Stimulated activated CD4-positive, alpha-beta T cell treated with anti-CD3 and anti-CD28 coated beads, Interleukin-12 subunit alpha, Interleukin-12 subunit beta, amount 100 ng/mL, for 4 hours (primary cell): ENCODE measurements around the gene FAM227A.
"Not testable (repeated sequence)": the region's sequence is repeated elsewhere in the genome, so short reads cannot be mapped to it uniquely, and the experiment has no call there.

ENCODE experiments used
- DNase-seq: peaks from one replicate; pipeline ENCODE4 v3.0.0-alpha.2; 2020

FAM227A gene

DNA sequence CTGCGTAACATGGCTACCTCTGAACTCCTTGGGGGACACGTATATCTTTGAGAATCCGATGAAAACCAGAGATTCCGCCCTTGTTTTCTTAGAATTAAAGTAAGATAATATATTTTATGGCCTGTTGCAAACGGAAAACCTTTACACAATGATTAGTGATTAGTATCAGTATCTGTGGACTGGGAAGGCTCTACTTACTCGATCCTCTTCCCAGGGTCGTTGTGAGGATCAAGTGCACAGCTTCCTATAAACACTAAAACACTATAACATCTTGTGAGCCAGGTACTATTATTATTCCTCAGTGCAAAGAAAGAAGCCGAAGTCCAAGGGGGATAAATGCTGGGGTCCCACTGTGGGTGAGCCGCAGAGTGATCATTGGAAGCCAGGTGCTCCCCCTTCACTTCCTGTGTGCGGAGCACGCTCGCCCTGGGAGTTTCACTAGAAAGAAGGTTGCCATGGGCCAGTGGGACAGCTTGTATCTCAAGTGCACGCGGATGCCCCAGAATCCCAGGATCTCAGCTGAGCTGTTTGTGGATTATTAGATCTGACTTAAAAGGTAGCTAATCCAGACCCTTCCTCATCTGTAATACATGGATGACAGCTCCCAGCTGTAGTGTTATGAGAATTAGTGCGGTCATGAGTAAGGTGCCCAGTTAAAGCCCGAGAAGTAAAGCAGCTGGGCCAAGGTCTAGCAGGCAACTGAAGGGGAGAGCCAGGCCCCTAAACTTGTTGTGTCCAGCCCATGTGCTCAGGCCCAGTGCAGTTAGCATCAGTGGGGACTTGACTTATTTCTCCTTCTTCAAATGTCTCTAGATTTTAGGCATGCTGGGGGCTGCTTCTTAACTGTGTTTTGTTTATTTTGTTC lies 1.1 kb upstream of the FAM227A start:
- peak; percentile 27 for DNase-seq

DNA sequence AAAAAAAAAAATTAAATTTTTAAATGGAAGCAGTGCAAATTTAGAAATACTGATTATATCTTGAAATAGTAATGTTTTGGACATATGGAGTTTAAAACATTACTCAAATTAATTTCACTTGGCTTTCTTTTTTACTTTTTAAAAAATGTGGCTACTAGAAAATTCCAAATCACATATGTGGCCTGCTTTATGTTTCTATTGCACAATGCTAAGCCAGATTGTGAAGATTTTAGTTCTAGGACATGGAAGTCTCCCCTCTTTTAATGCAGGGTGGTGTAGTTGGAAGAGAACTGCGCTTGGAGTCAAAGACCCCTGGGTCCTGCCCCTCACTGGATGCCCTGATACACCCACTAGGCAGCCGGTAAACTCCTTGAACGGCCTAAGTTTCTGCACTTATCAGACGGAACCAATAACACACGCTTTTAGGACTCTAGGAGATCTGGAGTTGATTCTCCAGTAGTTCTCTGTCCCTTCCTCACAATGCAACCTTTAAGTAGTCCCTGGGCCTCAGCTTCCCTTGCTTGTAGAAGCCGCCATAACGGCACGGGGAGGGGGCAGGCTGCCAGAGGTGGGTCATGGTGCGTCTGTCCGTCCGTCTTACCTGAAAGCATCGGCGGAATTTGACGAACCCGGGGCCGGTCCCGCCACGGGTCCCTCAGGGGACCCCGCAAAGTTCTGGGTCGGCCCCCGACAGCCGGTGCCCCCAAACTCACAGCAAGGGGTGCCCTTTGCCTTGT lies 505 bp downstream of the FAM227A start:
- no peak for DNase-seq

DNA sequence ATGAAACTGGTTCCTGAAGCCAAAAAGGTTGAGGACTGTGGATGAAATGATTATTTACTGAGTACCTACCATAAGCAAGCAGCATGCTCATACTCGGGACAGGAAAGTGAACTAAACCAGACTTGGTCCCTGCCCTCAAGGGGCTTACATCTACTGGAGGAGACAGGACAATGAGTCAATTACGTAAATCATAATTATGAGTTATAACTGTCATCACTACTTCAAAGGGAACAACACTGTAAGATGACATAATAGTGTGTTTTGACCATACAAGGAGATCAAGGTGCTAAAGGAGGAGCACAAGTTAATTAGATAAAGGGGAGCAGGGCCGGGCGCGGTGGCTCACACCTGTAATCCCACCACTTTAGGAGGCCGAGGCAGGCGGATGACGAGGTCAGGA lies 2.5 kb downstream of the FAM227A start:
- DNase-seq = no peak

DNA sequence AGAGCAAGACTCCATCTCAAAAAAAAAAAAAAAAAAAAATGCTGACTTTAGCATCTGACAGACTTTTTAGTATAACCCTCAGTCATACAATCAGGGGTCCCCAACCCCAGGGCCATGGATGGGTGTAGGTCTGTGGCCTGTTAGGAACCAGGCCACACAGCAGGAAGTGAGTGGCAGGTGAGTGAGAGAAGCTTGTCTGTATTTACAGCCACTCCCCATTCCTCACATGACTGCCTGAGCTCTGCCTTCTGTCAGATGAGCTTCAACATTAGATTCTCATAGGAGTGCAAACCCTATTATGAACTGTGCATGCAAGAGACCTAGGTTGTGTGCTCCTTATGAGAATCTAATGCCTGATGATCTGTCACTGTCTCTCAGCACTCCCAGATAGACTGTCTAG lies 3.3 kb downstream of the FAM227A start:
- no peak for DNase-seq

DNA sequence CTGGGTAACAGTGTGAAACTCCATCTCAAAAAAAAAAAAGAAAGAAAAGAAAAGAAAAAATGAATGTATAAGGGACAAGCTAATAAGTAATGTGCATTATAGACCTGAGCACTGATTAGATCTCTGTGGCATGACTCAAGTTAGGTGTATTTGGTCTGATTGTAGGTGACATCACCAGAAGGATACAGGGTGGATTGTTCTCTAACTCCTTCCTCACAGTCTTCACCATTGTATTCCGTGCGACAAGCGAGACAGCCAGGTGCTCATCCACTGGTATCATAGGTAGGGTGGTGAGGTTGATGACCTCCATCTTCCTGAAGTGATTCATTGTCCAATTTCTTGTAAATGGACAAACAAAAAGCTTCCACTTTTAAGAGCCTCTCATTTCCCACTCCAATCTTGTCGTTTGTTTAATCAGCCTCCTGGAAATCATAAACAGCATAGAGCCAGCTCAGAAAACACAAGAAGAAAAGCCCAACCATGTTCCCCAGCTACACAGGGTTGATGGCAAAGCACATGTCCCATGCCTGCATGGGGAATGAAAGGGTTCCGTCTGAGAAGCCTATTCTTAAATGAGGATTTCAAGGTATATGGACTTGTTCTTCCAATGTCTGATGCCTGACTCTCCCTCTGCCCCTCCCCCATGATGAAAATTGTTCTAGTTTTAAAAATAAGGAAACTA lies 6.2 kb downstream of the FAM227A start:
- DNase-seq = no peak

DNA sequence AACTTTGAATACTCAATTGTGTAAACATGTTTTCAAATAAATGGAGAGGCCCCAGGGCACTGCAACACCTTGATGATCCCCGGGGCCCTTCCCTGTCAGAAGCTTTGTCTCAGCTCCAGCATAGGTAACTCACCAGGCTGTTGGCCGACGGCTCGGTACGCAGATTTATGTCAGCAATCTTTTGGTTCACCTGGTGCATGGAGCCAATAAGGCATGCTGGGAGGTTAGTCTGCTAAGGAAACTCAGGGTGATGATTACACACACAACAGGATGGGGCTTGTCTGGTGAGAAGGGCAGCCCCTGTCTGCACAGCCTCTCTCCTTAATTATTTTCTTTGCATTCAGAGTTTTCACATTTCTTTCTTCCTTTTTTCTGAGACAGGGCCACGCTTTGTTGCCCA lies 10.8 kb downstream of the FAM227A start:
- DNase-seq = no peak

DNA sequence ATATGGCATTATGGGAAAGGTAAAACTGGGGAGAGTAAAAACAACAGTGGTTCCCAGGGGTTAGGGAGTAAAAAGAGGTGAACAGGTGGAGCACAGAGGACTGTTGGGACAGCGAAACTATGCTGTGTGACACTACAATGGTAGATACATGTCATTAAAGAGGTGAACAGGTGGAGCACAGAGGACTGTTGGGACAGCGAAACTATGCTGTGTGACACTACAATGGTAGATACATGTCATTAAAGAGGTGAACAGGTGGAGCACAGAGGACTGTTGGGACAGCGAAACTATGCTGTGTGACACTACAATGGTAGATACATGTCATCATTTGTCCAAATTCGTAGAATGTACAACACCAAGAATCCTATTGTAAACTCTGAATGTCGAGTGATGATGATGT lies 11.9 kb downstream of the FAM227A start:
- not testable (repeated sequence) for DNase-seq

DNA sequence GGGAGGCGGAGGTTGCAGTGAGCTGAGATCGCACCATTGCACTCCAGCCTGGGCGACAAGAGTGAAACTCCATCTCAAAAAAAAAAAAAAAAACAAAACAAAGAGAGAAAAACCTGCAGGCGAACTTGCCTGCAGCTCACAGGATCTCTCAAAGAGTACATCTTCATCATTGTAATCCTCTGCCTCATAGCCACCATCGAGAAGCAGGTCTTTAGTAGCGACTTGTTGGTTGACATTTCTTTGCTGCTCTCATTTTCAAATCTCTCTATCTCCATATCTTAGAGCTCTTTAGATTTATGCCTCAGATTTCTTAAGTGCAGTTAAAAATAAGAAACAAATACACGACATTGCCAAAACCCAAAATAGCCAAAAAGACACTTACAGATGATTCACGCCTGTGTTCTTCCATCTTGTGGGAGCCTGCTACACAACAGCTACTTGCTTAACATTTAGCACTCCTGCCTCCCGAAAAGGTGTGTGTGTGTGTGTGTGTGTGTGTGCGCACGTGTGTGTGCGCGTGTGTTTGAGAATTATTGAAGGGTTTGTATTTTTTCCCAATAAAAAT lies 14.6 kb downstream of the FAM227A start:
- DNase-seq = no peak

DNA sequence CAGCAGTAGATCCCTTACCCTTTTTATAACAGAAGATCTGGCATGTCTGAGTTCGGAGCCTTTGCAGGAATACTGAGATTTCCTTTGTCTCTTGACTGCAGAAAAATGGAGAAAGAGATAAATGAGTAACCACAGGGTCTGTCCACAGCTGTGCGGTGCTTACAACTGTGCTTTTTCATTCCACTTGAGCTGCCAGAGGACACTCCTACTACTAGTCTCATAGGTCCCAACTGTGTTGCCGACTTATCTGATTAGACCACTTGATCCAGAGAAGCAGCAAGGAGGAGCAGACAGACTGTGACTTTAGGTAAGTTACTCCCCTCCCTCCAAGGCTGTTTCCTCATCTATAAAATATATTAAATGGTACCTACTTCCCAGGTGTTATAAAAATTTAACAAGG lies 17.5 kb downstream of the FAM227A start:
- no peak for DNase-seq

DNA sequence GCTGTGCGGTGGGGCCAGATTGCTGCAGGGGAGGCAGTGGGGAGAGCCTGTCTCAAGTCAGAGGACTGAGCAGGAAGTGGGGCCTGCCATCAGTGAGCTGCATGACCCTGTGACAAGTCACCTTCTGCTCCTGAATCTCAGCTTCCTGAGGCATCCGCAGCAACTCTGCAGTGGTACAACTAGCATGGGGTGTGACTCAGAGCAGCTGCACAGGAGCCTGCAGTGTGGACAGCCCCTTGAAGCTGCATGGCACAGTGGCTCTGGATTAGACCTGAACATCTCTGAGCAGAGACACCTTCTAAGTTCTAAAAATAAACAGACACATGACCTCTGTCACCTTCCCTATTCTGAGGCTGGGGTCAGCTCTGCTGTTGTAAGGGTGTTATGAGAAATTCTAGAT lies 18.0 kb downstream of the FAM227A start:
- no peak for DNase-seq

DNA sequence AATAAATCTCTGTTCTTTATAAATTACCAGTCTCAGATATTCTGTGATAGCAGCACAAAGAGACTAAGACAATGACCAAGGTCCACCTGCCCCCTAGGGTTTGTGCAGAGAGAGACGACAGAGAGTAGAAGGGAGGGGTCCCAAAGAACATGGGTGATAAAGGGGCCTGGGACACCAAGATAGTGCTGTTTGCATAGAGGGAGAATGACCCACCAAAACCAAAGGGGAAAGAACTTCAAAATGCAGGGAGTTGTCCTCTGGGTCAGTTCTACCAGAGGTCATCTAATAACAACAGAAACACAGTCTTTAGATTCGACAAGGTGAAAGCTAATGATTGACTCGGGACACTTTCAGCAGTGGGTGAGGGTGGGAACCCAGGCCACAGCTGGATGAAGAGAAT lies 23.7 kb downstream of the FAM227A start:
- DNase-seq = no peak

DNA sequence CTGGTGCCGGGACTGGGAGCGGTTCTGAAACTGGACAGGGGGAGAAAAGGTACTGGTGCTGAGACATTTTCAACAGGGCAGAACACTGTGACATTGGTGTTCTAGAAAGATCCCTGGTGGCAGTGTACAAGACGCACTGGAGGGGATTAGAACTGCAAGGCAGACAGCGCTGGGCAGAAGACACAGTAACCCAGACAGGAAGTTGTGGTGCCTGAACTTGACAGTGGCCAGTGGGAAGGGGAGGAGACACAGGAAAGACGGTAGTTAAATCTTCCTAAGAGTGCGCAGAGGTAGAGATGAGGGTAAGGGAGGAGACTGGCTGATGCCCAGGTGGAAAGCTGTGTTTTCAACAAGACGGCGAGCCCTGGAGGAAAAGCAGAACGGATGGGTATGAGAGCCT lies 24.5 kb downstream of the FAM227A start:
- DNase-seq = no peak

DNA sequence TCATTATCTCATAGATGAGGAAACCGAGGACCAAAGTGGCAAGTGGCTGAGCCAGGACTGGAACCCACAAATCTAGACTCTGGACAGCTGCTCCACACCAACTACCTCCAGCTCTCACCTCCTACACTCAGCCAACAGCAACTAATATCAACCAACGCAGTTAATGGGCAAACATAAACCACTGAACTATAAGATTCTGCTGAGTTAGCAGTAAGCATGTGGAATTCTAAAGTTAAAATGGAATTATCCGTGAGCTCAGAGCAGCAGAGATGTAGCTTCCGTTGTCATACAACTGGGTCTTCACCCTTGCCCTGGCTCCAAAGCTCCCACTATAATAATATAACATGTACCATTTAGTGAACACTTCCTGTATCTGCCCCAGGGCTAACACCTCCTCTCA lies 27.1 kb downstream of the FAM227A start:
- no peak for DNase-seq

DNA sequence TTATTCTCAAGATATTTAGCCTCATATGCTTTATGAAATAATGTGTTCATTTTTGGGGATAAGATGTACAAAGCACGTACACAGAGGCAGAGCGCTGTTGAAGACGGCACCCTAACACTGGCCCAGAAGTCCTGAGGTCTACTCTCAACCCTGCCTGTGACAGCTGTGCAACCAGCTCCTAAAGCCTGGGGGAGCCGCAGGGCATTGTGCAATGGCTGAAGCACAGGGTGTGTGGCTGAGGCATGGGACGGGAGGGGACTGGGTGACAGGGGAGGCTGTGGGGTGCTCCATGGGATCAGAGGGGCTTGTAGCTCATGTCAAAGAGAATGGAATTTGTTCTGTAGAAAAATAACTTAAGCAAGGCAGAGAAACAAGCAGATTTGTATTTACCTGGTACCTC lies 27.7 kb downstream of the FAM227A start:
- DNase-seq = no peak

DNA sequence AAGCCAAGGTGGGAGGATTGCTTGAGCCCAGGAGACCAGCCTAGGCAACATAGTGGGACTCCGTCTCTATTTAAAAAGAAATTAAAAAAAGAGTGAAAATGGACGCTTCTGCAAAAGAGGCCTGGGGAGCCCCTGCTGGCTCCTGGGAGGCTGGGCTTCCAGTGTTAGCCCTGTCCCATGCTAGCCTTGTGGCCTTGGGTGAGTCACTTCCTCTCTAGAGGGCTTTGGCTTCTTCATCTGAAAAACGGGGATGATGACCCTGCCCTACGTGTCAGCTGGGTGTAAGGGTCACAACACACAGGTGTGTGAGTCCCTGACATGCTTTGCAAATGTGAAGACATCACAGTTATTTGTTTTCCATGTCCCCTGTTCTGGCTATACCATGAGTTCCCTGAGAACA lies 32.8 kb downstream of the FAM227A start:
- DNase-seq = no peak

DNA sequence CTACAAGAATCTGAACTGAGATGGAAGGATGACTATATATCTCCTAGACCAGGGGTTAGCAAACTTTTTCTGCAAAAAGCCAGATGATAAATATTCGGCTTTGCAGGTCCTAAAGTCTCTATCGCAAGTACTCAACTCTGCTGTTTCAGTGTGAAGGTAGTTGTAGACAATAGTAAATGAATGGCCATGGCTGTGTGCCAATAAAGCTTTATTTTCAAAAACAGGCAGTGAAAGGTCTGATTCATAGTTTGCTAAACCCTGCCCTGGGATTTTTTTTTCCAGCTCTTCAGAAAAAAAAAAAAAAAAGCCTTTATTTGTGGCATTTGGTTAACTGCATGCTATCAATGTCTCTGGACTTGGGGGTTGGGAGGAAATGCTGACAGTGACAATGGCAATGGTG lies 37.5 kb downstream of the FAM227A start:
- DNase-seq = no peak

DNA sequence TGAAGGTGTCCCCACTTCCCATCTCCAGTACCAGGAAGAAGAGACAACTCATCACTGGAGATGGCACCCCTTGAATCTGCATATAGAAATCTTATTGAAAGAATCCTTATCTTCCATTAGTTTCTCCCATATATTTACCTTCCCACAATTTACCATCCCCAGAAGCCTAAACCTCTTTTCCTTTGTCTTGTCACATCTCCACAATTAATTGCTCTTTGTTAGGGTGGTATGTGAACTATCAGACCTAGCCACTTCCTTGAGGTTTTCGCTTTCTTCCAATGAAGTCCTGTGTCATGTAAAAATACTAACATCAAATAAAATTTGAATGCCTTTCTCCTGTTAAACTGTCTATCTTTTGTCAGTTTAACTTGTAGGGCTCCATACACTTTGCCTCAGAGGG lies 37.9 kb downstream of the FAM227A start:
- no peak for DNase-seq

DNA sequence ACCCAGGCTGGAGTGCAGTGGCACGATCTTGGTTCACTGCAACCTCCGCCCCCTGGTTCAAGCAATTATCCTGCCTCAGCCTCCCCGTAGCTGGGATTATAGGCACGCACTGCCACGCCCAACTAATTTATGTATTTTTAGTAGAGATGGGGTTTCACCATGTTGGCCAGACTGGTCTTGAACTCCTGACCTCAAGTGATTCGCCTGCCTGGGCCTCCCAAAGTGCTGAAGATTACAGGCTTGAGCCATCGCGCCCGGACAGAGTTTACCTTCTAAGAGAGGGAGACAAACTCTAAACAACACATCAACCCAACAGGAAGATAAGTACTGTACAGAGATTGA lies 41.2 kb downstream of the FAM227A start:
- not testable (repeated sequence) for DNase-seq

DNA sequence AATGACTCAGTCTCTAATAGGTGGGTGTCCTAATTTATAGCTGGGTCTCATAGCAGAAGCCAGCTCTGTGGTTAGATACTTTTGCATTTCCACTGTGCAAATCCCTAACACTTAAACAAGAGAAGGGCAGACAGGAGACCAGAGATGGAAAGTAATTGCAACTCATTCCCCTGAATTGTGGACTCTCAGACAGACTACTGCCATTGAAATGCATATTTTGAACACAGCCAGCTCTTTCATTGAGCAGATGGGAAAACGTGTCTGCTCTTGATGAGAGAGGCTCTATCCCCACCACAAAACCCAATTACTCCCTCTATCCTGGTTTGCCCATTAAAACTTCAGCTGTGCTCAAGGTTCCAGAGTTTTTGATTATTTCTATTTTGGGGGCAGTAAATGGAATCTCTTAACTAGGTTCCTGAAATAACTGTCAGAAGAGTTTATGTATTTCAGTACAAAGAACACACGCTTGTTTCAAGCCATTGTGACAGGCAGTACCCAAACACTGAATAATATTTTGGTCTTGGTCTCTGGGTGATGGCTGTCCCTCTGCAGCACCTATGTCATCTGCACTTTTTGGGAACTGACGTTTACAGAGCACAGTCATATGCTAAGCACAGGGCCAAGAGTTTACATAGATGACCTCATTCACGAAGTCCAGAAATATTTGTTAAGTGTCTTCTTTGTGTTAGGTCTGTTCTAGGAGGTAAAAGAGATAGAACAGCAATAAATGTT lies 41.7 kb downstream of the FAM227A start:
- DNase-seq = no peak

DNA sequence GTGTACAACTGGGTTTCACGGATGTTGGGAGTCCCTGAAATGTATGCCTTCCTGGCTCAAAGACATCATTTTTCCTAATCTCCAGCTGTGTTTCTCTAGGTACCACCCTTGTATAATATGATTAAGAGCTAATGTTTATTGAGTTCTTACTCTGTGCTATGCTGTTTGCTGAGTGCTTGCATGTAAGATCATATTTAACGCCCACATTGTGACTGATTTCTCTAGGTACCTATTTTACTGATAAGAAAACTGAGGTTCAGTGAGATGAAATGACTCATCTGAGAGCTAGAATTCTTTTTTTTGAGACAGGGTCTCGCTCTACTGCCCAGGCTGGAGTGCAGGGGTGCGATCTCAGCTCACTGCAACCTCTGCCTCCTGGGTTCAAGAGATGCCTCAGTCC lies 42.6 kb downstream of the FAM227A start:
- no peak for DNase-seq

DNA sequence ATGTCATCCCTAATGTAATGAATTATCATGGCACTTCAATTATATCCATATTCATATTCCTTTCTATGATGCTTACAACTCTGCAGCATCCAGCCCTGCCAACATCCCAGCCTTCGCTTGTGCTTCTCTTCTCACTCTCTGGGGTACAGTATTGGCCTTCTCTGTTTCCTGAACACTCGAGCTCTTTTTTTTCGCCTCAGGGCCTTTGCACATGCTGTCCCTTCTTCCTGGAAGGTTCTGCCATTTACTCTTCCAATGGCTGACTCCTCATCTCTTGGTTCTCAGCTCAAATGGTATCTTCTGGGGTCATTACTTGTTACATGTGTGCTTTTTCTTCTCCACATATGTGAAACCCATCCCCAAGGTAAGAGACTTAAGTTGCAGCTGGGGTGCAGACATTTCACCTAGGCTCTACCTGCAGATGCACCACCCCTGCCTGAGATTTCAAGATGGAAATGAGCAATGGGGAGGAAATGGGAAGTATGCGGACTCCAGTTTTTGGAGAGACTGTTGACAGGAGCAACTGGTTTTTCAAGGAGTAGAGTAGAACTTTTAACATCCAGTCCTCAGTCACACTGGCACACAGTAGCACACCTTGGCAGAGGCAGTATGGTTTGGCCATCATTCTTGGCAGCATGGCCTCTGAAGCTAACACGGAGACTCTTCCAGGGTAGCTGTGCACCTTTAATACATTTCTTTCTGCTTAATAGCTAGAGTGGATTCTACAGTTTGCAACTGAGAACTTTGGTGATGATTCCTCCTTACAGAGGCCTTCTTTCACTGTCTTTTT lies 43.8 kb downstream of the FAM227A start:
- DNase-seq = no peak

DNA sequence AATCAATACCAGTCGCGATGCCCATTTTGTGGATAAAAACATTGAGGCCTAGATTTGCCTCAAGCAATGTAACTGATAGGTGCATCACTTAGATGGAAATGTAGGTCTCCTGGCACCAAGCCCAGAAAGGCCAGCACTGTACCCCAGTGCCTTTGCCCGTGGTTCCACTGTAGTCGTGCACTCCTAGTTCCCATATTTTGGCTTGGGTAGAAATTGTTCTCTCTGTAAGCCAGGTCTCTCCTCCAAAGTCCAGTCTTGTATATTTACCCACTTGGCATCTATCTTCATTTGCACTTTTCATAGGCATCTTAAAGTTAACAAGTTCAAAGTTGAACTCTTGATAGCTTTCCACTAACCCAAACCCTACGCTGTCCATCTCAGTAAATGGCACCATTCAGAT lies 44.6 kb downstream of the FAM227A start:
- DNase-seq = no peak
